Measurements from ENCODE around the gene DOCK7.

DOCK7 gene

GRCh38 chr1:62654744-62655143, 33.4 kb downstream of the DOCK7 start:
- Histone ChIP-seq H2BK120ac (ENCODE audit: low read depth, low read length) (no peak overlapping the region), H2AFZ (ENCODE audit: low read depth, low read length) (no peak overlapping the region), H2BK12ac (ENCODE audit: low read length in 2 of 2) (no peak overlapping the region), H3K4me3 (ENCODE audit: insufficient read depth in 1 of 2, low read depth in 1 of 2, low read length in 2 of 2) (no peak overlapping the region), H2BK5ac (ENCODE audit: low read depth, low read length, poor library complexity, severe bottlenecking) (no peak overlapping the region), H3K4me2 (ENCODE audit: low read length, poor library complexity, severe bottlenecking) (no peak overlapping the region), H3K4ac (ENCODE audit: low read depth in 1 of 2, low read length in 2 of 2) (no peak overlapping the region), H4K91ac (ENCODE audit: low read length) (no peak overlapping the region), H3K27ac (ENCODE audit: low read length, poor library complexity, severe bottlenecking) (no peak overlapping the region), H3K23ac (ENCODE audit: low read length in 2 of 2) (no peak overlapping the region), H3K27me3 (ENCODE audit: control insufficient read depth in 1 of 2, insufficient read depth in 1 of 2, low read length in 2 of 2) (no peaks in the 10 kb centered on the region), H3K36me3 (ENCODE audit: control insufficient read depth in 1 of 2, insufficient read depth in 2 of 2, low read depth in 1 of 2, low read length in 2 of 2) (peaks cover 0 to 30% of the 10 kb centered on the region in 2 experiments), H3K18ac (ENCODE audit: low read depth in 1 of 2, low read length in 2 of 2) (no peak overlapping the region), H2AK5ac (ENCODE audit: low read length, severe bottlenecking) (no peak overlapping the region), H3K79me1 (replicated peaks; ENCODE audit: low read length, poor library complexity, severe bottlenecking) (peaks cover 17% of the 10 kb centered on the region), H3K4me1 (ENCODE audit: control insufficient read depth, insufficient read depth, low read depth, low read length) (no peaks in the 10 kb centered on the region), H3K14ac (ENCODE audit: low read length in 2 of 2) (no peak overlapping the region), H3K9ac (ENCODE audit: low read length) (no peak overlapping the region), H2BK15ac (ENCODE audit: low read depth, poor library complexity, severe bottlenecking) (no peak overlapping the region), H4K8ac (ENCODE audit: low read length) (no peak overlapping the region), H3K9me3 (ENCODE audit: control insufficient read depth, low read length) (no peaks in the 10 kb centered on the region)
- WGBS = 100% methylated on average over 1 of the region's 1 CpG
- no peak for DNase-seq

- Histone ChIP-seq H3K23ac (ENCODE audit: low read length in 2 of 2) (no peak overlapping the region), H2AFZ (ENCODE audit: low read depth, low read length) (no peak overlapping the region), H3K18ac (ENCODE audit: low read depth in 1 of 2, low read length in 2 of 2) (no peak overlapping the region), H2BK15ac (ENCODE audit: low read depth, poor library complexity, severe bottlenecking) (no peak overlapping the region), H2BK12ac (ENCODE audit: low read length in 2 of 2) (no peak overlapping the region), H3K4ac (ENCODE audit: low read depth in 1 of 2, low read length in 2 of 2) (no peak overlapping the region), H3K9ac (ENCODE audit: low read length) (no peak overlapping the region), H3K14ac (ENCODE audit: low read length in 2 of 2) (no peak overlapping the region), H2BK120ac (ENCODE audit: low read depth, low read length) (no peak overlapping the region), H4K8ac (ENCODE audit: low read length) (no peak overlapping the region), H3K4me1 (ENCODE audit: control insufficient read depth, insufficient read depth, low read depth, low read length) (no peaks in the 10 kb centered on the region), H4K91ac (ENCODE audit: low read length) (no peak overlapping the region), H3K27ac (ENCODE audit: low read length, poor library complexity, severe bottlenecking) (no peak overlapping the region), H3K79me1 (replicated peaks; ENCODE audit: low read length, poor library complexity, severe bottlenecking) (peaks cover 15% of the 10 kb centered on the region), H2BK5ac (ENCODE audit: low read depth, low read length, poor library complexity, severe bottlenecking) (no peak overlapping the region), H3K4me3 (ENCODE audit: insufficient read depth in 1 of 2, low read depth in 1 of 2, low read length in 2 of 2) (no peak overlapping the region), H3K36me3 (ENCODE audit: control insufficient read depth in 1 of 2, insufficient read depth in 2 of 2, low read depth in 1 of 2, low read length in 2 of 2) (peaks cover 0 to 40% of the 10 kb centered on the region in 2 experiments), H3K4me2 (ENCODE audit: low read length, poor library complexity, severe bottlenecking) (no peak overlapping the region), H3K27me3 (ENCODE audit: control insufficient read depth in 1 of 2, insufficient read depth in 1 of 2, low read length in 2 of 2) (no peaks in the 10 kb centered on the region), H2AK5ac (ENCODE audit: low read length, severe bottlenecking) (no peak overlapping the region), H3K9me3 (ENCODE audit: control insufficient read depth, low read length) (no peaks in the 10 kb centered on the region)
- no peak for DNase-seq
Measured at GRCh38 chr1:62652387-62652786, 35.8 kb downstream of the DOCK7 start.

DNA sequence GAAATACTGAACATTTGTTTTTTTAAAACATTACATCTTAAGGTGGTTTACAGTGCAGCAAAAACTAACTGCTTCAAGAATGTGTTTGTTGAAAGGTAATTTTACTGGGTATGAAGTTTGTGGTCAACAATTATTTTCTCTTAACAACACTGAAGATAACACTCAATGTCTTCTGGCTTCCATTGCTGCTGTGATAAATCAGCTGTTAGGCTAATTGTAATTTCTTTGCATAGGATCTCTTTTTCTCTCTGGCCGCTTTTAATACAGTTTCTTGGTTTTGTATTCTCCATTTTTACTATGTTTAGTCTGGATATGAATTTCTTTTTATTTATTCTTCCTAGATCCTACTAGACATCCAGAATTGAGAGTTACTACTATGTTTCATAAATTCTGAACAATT, 44.9 kb downstream of the DOCK7 start:
- no peak overlapping the region for H4K8ac ChIP-seq (ENCODE audit: low read length)
- H2AK5ac ChIP-seq (ENCODE audit: low read length, severe bottlenecking) = no peak overlapping the region
- H3K4me2 ChIP-seq (ENCODE audit: low read length, poor library complexity, severe bottlenecking) = no peak overlapping the region
- H3K79me1 ChIP-seq (replicated peaks; ENCODE audit: low read length, poor library complexity, severe bottlenecking) = peaks cover 10% of the 10 kb centered on the region
- H3K9me3 ChIP-seq (ENCODE audit: control insufficient read depth, low read length) = peaks cover 25% of the 10 kb centered on the region
- H3K4me1 ChIP-seq (ENCODE audit: control insufficient read depth, insufficient read depth, low read depth, low read length) = no peaks in the 10 kb centered on the region
- no peak overlapping the region for H3K4ac ChIP-seq (ENCODE audit: low read depth in 1 of 2, low read length in 2 of 2)
- H3K36me3 ChIP-seq (ENCODE audit: control insufficient read depth in 1 of 2, insufficient read depth in 2 of 2, low read depth in 1 of 2, low read length in 2 of 2) = peaks cover 9 to 78% of the 10 kb centered on the region in 2 experiments
- H2AFZ ChIP-seq (ENCODE audit: low read depth, low read length) = no peak overlapping the region
- no peak overlapping the region for H2BK12ac ChIP-seq (ENCODE audit: low read length in 2 of 2)
- WGBS = no CpG with 5 or more reads among the region's 1 CpG
- no peak overlapping the region for H4K91ac ChIP-seq (ENCODE audit: low read length)
- H3K9ac ChIP-seq (ENCODE audit: low read length) = no peak overlapping the region
- no peaks in the 10 kb centered on the region for H3K27me3 ChIP-seq (ENCODE audit: control insufficient read depth in 1 of 2, insufficient read depth in 1 of 2, low read length in 2 of 2)
- H2BK120ac ChIP-seq (ENCODE audit: low read depth, low read length) = no peak overlapping the region
- no peak overlapping the region for H3K4me3 ChIP-seq (ENCODE audit: insufficient read depth in 1 of 2, low read depth in 1 of 2, low read length in 2 of 2)
- no peak for DNase-seq
- H2BK5ac ChIP-seq (ENCODE audit: low read depth, low read length, poor library complexity, severe bottlenecking) = no peak overlapping the region
- H3K27ac ChIP-seq (ENCODE audit: low read length, poor library complexity, severe bottlenecking) = no peak overlapping the region
- H3K14ac ChIP-seq (ENCODE audit: low read length in 2 of 2) = no peak overlapping the region
- no peak overlapping the region for H2BK15ac ChIP-seq (ENCODE audit: low read depth, poor library complexity, severe bottlenecking)
- no peak overlapping the region for H3K23ac ChIP-seq (ENCODE audit: low read length in 2 of 2)
- no peak overlapping the region for H3K18ac ChIP-seq (ENCODE audit: low read depth in 1 of 2, low read length in 2 of 2)

DNA sequence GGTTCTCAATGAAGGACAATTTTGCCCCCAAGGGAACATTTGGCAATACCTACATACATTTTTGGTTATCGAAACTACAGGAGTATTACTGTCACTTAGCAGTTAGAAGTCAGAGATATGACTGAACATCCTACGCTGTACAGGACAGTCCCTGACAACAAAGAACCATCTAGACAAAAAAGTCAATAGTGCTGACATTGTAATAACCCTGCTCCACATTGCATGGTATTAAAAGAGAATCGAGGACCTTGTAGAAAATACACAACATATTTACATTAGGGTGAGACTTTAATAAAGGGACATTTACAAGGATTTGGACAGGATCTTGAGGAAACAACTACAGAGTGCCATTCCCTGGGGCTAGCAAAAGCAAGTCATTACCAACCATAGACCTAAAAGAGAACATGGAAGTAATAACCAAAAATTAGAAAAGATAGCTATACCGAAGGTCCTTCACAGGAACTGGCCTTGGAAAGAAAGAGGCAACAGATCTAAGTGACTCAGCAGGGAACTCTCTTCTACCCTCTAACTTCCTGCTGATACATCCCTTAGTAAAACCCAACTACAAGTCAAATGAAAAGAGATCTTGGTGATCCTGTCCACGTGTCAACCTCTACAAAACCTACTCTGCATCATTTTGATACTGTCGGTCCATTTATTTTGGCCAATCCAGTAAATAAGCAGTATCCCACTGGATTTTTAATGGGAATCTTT, 50.6 kb downstream of the DOCK7 start:
- over 99% methylated on average over 5 of the region's 6 CpGs for WGBS
- peaks cover 9 to 82% of the 10 kb centered on the region in 2 experiments for H3K36me3 ChIP-seq (ENCODE audit: control insufficient read depth in 1 of 2, insufficient read depth in 2 of 2, low read depth in 1 of 2, low read length in 2 of 2)
- H3K18ac ChIP-seq (ENCODE audit: low read depth in 1 of 2, low read length in 2 of 2) = no peak overlapping the region
- no peak overlapping the region for H3K4ac ChIP-seq (ENCODE audit: low read depth in 1 of 2, low read length in 2 of 2)
- H3K27ac ChIP-seq (ENCODE audit: low read length, poor library complexity, severe bottlenecking) = no peak overlapping the region
- H2BK5ac ChIP-seq (ENCODE audit: low read depth, low read length, poor library complexity, severe bottlenecking) = no peak overlapping the region
- no peak overlapping the region for H4K91ac ChIP-seq (ENCODE audit: low read length)
- no peak overlapping the region for H3K4me2 ChIP-seq (ENCODE audit: low read length, poor library complexity, severe bottlenecking)
- no peak overlapping the region for H2BK120ac ChIP-seq (ENCODE audit: low read depth, low read length)
- H3K4me1 ChIP-seq (ENCODE audit: control insufficient read depth, insufficient read depth, low read depth, low read length) = no peaks in the 10 kb centered on the region
- DNase-seq = no peak
- H4K8ac ChIP-seq (ENCODE audit: low read length) = no peak overlapping the region
- H3K79me1 ChIP-seq (replicated peaks; ENCODE audit: low read length, poor library complexity, severe bottlenecking) = peaks cover 7% of the 10 kb centered on the region
- no peak overlapping the region for H3K9ac ChIP-seq (ENCODE audit: low read length)
- no peak overlapping the region for H2BK12ac ChIP-seq (ENCODE audit: low read length in 2 of 2)
- no peak overlapping the region for H2BK15ac ChIP-seq (ENCODE audit: low read depth, poor library complexity, severe bottlenecking)
- H3K23ac ChIP-seq (ENCODE audit: low read length in 2 of 2) = no peak overlapping the region
- H2AFZ ChIP-seq (ENCODE audit: low read depth, low read length) = no peak overlapping the region
- H3K27me3 ChIP-seq (ENCODE audit: control insufficient read depth in 1 of 2, insufficient read depth in 1 of 2, low read length in 2 of 2) = no peaks in the 10 kb centered on the region
- peaks cover 18% of the 10 kb centered on the region for H3K9me3 ChIP-seq (ENCODE audit: control insufficient read depth, low read length)
- no peak overlapping the region for H3K14ac ChIP-seq (ENCODE audit: low read length in 2 of 2)
- no peak overlapping the region for H3K4me3 ChIP-seq (ENCODE audit: insufficient read depth in 1 of 2, low read depth in 1 of 2, low read length in 2 of 2)
- H2AK5ac ChIP-seq (ENCODE audit: low read length, severe bottlenecking) = no peak overlapping the region

All from mesenchymal stem cell (in vitro differentiated cells and primary cell).